SW480 (cell line): Measurements from ENCODE around the gene DYNC1I1.
A peak's percentile ranks its signal among the peaks of the same experiment; 100 is the strongest.

ENCODE experiments used
- DNase-seq: peaks from one replicate; pipeline ENCODE4 v3.0.0-alpha.2; 2016; ENCODE audit warnings: low spot score

DYNC1I1 gene

GRCh38 chr7:95772298-95772770 is at the start of gene DYNC1I1:
DYNC1I1 (plus strand) TSS chr7:95772554; CDS start chr7:95804730, 32,176 bp downstream.
- DNase-seq: peak; percentile 90

- DNase-seq: peak; percentile 86
Observed at GRCh38 chr7:95723583-95724180, 48.7 kb upstream of the DYNC1I1 start.

DNA sequence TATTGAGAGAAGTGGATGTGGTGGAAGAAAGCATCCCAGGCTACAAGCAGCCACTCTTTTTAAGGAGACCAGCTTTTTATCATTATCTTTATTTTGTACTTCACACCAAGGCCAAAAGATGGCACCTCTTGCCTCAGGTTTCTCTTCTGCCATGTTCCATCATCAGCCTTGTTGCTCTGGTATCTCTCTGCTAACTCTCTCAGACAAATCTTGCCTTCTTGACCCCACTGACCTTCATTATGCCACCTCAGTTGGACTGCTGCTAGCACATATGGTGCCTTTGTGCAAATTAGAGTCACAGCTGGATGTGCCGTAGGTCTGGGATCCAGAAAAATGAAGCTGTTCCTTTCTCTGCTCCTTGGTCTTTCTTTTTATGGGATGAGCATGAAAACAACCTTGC is 47.1 kb upstream of the DYNC1I1 start:
- peak; percentile 42 for DNase-seq

DNA sequence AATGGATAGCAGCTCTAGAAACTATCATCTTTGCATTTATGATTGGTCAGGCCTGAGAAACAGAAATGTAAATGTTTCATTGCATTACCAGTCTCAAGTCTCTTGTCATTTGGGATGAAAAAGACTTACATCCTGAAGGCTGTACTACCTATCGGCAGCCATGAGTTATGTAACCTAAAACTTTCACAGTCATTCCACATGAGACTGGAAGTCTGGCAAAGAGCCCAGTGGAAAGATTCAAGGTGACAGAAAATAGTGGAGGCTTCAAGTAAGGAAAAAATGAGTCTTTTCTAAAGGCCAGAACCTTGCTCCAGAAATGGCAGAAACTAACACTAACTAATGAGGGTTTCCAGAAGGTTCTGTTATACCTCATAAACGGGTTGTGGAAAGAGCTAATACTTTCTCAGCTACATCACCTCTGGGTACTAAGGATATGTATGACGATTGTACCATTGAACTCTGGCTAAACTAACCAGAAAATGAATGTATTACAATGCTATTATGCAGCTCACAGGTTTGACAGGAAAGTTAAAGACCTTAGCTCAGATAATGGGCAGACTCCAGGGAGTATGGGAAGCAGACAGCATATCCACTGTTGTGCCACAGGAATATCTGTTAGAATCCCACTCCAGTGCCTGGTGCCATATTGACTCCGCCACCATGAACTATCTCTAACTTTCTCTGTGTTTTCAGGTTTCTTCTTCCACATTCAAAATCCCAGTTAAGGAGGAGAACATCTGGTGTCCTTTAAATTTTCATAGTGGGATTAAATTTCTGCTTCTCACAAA is 41.7 kb upstream of the DYNC1I1 start:
- DNase-seq: no peak

- no peak for DNase-seq
Observed at GRCh38 chr7:95736635-95737034, 35.7 kb upstream of the DYNC1I1 start.

- DNase-seq: peak; percentile 39
Observed at GRCh38 chr7:95737828-95738505, 34.4 kb upstream of the DYNC1I1 start.

DNA sequence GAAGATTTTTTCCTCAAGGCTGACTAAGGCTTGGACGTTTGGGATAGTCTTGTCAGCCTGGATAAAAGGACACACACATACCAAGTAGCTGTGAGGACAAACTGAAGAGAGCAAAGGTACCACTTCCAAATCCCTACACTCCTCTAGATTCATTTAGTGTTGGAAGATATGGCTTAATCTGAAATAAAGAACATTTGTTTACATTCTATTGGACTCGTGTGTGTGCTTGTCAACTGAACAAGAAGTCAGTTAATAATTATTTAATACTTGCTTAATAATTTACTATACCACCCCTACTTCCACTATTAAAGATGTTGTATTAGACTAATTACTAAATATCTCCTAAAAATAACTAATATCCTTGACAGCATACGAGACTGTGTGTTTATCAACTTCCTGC is 23.3 kb upstream of the DYNC1I1 start:
- no peak for DNase-seq

- peak; percentile 12 for DNase-seq
Observed at GRCh38 chr7:95749515-95749914, 22.8 kb upstream of the DYNC1I1 start.

- no peak for DNase-seq
Observed at GRCh38 chr7:95753440-95753839, 18.9 kb upstream of the DYNC1I1 start.

GRCh38 chr7:95755277-95755934 is 16.9 kb upstream of the DYNC1I1 start:
- DNase-seq: no peak

GRCh38 chr7:95758187-95758586 is 14.2 kb upstream of the DYNC1I1 start:
- no peak for DNase-seq

DNA sequence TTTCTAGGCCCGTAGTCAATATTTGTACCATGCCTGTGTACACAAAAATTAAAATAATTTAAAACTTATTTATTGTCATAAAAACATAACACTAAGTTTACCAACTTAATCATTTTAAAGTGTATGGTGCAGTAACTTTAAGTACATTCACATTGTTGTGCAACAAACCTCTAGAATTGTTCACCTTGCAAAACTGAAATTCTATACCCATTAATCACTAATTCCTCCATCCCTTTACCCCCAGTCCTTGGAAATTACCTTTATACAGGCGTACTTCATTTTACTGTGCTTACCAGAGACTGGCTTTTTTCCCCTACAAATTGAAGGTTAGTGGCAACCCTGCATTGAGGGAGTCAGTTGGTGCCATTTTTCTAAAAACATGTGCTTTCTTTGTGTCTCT is 6.3 kb upstream of the DYNC1I1 start:
- no peak for DNase-seq

GRCh38 chr7:95766657-95767056 is 5.7 kb upstream of the DYNC1I1 start:
- DNase-seq: no peak

DNA sequence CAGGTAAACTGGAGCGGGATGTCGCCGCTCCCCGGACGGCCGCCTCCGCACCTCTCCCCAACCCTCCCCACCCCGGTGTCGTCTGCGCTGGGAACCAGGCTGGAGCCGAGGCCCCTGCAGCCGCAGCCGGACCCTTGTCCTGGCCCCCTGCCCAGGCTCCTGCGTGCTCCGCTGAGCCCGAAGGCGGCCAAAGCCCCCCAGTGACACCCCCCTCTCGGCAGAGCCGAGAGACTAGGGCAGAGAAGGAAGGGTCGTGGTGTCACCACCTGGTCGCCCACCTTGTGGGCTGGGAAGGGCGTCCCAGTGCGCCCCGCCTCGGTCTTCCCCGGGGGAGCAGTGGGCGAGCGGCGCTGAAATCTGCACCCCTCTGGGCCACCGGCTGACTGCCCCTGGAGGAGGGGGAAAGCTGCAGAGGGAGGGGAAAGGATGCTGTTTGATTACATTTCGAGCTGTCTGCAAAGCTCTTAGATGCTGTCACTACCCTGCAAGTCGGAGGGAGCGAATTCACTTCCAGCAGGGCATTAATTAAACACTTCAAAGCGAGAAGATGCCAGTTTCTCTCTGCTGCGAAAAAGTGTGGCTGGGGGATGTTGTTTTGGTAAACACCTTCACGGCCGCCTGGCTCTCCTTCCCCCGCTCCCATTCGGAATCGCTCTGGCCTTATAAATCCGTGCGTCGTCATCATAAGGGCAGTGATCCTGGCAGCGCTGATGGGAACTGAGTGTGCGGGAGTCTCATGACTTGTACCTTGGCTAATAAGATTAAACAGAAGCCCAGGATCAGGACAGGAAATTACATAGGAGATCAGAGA is 622 bp downstream of the DYNC1I1 start:
- DNase-seq: peak; percentile 9

DNA sequence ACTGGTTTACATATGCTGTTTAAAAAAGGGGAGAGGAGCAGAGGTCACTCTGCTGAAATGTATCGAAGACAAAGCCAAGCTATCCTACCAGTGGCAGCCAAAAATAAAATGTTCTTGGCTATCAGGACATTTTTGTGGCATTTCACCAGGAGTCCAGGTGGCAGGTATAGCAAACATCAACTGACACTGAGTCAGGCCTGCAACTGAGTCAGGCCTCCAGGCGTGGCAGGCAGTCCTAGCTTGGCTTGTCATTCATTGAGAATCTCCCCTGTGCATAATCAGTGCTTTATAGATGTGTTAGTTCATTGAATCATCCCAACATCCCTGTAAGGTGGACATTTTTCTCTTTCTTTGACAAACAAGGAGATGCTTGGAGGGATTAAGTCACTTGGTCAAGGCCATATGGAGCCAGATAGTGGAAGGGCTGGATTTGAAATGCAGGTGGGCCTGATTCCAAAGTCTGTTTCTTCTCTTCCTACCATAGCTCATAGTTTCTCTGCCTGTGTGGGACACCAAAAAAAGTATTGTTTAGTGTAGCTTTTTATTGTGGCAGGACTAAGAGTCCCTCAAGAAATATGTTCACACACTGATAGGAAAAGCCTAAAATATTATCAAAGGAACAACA is 4.3 kb downstream of the DYNC1I1 start:
- no peak for DNase-seq

DNA sequence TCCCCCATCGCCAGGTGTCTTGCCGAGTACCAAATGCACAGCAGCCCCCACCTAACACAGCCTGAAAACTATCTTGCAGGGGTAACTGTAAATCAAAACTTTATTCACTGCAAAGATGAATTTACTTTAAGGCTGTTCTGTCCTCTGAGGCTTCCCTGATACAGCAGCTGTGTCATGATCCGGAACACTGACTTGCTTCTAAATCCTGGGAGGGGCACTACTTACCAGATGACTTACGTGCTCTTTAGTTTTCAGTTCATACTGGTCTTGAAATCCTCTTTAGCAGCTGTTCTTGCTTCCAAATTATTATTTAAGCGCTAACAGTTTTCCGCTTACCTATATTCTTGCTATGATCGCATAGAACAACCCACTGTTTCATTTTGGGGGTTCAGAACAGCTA is 4.9 kb downstream of the DYNC1I1 start:
- no peak for DNase-seq

DNA sequence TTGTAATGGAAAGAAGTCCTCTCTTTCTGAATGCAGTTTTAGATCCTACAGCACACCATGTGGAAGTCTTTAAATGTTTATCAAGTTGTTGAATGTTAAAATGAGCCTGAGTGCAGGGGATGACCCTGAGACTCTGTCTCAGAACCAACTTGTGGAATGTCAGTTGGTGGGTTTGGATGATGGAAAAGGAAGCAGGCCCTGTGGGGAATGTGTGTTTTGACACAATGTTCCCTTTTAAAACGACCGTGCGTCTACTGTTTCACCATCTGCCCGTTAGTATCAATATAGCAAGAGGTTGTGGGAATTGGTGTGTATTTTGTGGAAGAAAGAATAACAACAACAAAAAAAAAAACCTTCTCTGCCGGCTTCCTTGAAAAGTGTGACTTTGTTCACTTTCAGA is 8.3 kb downstream of the DYNC1I1 start:
- DNase-seq: no peak

GRCh38 chr7:95781961-95782586 is 9.7 kb downstream of the DYNC1I1 start:
- DNase-seq: peak; percentile 67

DNA sequence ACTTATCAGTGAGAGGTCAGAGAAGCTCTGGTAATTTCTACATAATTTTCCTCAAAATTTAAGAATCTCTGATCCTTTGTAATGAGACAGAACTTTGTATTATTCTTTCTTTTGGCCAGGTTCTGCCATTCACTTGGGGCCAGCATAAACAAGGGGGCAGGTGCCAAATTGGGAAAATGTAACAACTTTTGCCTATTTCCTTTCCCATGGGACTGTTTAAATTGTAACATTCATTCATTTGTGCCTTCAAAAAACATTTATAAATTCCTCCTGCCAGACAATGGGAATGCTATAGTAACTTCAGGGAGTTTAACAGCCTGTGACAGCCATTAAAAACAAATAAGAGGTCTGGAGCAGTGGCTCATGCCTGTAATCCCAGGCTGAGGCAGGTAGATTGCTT is 12.4 kb downstream of the DYNC1I1 start:
- DNase-seq: no peak

- DNase-seq: peak; percentile 83
Observed at GRCh38 chr7:95788258-95788657, 15.9 kb downstream of the DYNC1I1 start.

- DNase-seq: no peak
Observed at GRCh38 chr7:95788884-95789283, 16.5 kb downstream of the DYNC1I1 start.
